ENCODE measurements around the gene GABPB1.

Gene GABPB1

GRCh38 chr15:50259276-50259675, 95.7 kb downstream of the GABPB1 start:
- H2AFZ ChIP-seq (ENCODE audit: low read length): no peak overlapping the region
- H3K9ac ChIP-seq (ENCODE audit: low read length): no peak overlapping the region
- H3F3A ChIP-seq (ENCODE audit: insufficient read depth, low read length): no peaks in the 10 kb centered on the region
- TF ChIP-seq EZH2 (IDR thresholded peaks at IDR 0.05; ENCODE audit: borderline replicate concordance, low read length): no peak
- TF ChIP-seq CTCF (IDR thresholded peaks at IDR 0.05; ENCODE audit: low read length): no peak
- H3K4me3 ChIP-seq (ENCODE audit: low read depth, low read length, poor library complexity, severe bottlenecking): no peak overlapping the region
- no peaks in the 10 kb centered on the region for H3K9me2 ChIP-seq (ENCODE audit: low read depth, low read length)
- H3K4me2 ChIP-seq (ENCODE audit: low read length): no peak overlapping the region
- no peaks in the 10 kb centered on the region for H3K79me2 ChIP-seq (ENCODE audit: insufficient read depth, low read length)
- H3K36me3 ChIP-seq (ENCODE audit: insufficient read depth, low read length): no peaks in the 10 kb centered on the region
- H3K4me1 ChIP-seq (ENCODE audit: insufficient read depth, low read length, severe bottlenecking): no peaks in the 10 kb centered on the region
- 0 out of 2 replicates have a peak, but pooled peaks cover 4% of the 10 kb centered on the region for H3K27me3 ChIP-seq (ENCODE audit: insufficient read depth, low read length)
- no peaks in the 10 kb centered on the region for H4K20me1 ChIP-seq (ENCODE audit: insufficient read depth, low read length)
- no peaks in the 10 kb centered on the region for H3K9me3 ChIP-seq (ENCODE audit: low read length)
- no peak overlapping the region for H3K27ac ChIP-seq (ENCODE audit: low read depth, low read length, poor library complexity, severe bottlenecking)

- TF ChIP-seq EZH2 (IDR thresholded peaks at IDR 0.05; ENCODE audit: borderline replicate concordance, low read length): no peak
- TF ChIP-seq CTCF (IDR thresholded peaks at IDR 0.05; ENCODE audit: low read length): no peak
- Histone ChIP-seq H3K9ac (ENCODE audit: low read length) (no peak overlapping the region), H3K27ac (ENCODE audit: low read depth, low read length, poor library complexity, severe bottlenecking) (no peak overlapping the region), H3K4me1 (ENCODE audit: insufficient read depth, low read length, severe bottlenecking) (no peaks in the 10 kb centered on the region), H2AFZ (ENCODE audit: low read length) (no peak overlapping the region), H3F3A (ENCODE audit: insufficient read depth, low read length) (no peaks in the 10 kb centered on the region), H3K9me2 (ENCODE audit: low read depth, low read length) (no peaks in the 10 kb centered on the region), H3K4me3 (ENCODE audit: low read depth, low read length, poor library complexity, severe bottlenecking) (no peak overlapping the region), H3K27me3 (ENCODE audit: insufficient read depth, low read length) (0 out of 2 replicates have a peak, but pooled peaks cover 3% of the 10 kb centered on the region), H4K20me1 (ENCODE audit: insufficient read depth, low read length) (no peaks in the 10 kb centered on the region), H3K4me2 (ENCODE audit: low read length) (no peak overlapping the region), H3K36me3 (ENCODE audit: insufficient read depth, low read length) (no peaks in the 10 kb centered on the region), H3K79me2 (ENCODE audit: insufficient read depth, low read length) (no peaks in the 10 kb centered on the region), H3K9me3 (ENCODE audit: low read length) (no peaks in the 10 kb centered on the region)
Measured at GRCh38 chr15:50257924-50258323, 97.1 kb downstream of the GABPB1 start.

GRCh38 chr15:50257332-50257731, 97.7 kb downstream of the GABPB1 start:
- Histone ChIP-seq H3K9me2 (ENCODE audit: low read depth, low read length) (no peaks in the 10 kb centered on the region), H3K79me2 (ENCODE audit: insufficient read depth, low read length) (no peaks in the 10 kb centered on the region), H2AFZ (ENCODE audit: low read length) (no peak overlapping the region), H3K4me2 (ENCODE audit: low read length) (no peak overlapping the region), H3K27me3 (ENCODE audit: insufficient read depth, low read length) (no peaks in the 10 kb centered on the region), H3K9ac (ENCODE audit: low read length) (no peak overlapping the region), H3K27ac (ENCODE audit: low read depth, low read length, poor library complexity, severe bottlenecking) (no peak overlapping the region), H3K9me3 (ENCODE audit: low read length) (no peaks in the 10 kb centered on the region), H3K4me1 (ENCODE audit: insufficient read depth, low read length, severe bottlenecking) (no peaks in the 10 kb centered on the region), H3F3A (ENCODE audit: insufficient read depth, low read length) (no peaks in the 10 kb centered on the region), H4K20me1 (ENCODE audit: insufficient read depth, low read length) (no peaks in the 10 kb centered on the region), H3K36me3 (ENCODE audit: insufficient read depth, low read length) (no peaks in the 10 kb centered on the region), H3K4me3 (ENCODE audit: low read depth, low read length, poor library complexity, severe bottlenecking) (no peak overlapping the region)
- no peak for TF ChIP-seq CTCF (IDR thresholded peaks at IDR 0.05; ENCODE audit: low read length)
- TF ChIP-seq EZH2 (IDR thresholded peaks at IDR 0.05; ENCODE audit: borderline replicate concordance, low read length): no peak
